GM08714 (cell line): Measurements from ENCODE around the gene CAPZB.

Source experiments
- H3K4me3 ChIP-seq: fragments of 200-500 bp; sonication (Bioruptor generic); 2 replicates; pipeline ENCODE4 v1.5.1; 2014; ENCODE audit warnings: mild to moderate bottlenecking, low read length, inconsistent platforms
- ZNF274 ChIP-seq: IDR thresholded peaks from 2 replicates; pipeline ENCODE4 v1.6.1; 2012; ENCODE audit warnings: mild to moderate bottlenecking, low read depth, low read length

The CAPZB gene

GRCh38 chr1:19452221-19452663, 33.1 kb downstream of the CAPZB start:
- TF ChIP-seq ZNF274, result no peak
- H3K4me3 ChIP-seq, result no peak overlapping the region

GRCh38 chr1:19450811-19451515, 34.4 kb downstream of the CAPZB start:
- TF ChIP-seq ZNF274, result no peak
- H3K4me3 ChIP-seq, result no peak overlapping the region

GRCh38 chr1:19449454-19450228, 35.7 kb downstream of the CAPZB start:
- H3K4me3 ChIP-seq, result peak overlapping the region; percentile 7; the same call in 1 of the 2 replicates
- TF ChIP-seq ZNF274, result no peak

- TF ChIP-seq ZNF274, result no peak
Observed at GRCh38 chr1:19448491-19449439, 36.6 kb downstream of the CAPZB start.

GRCh38 chr1:19447550-19447949, 37.8 kb downstream of the CAPZB start:
- H3K4me3 ChIP-seq, result no peak overlapping the region
- no peak for TF ChIP-seq ZNF274

More at GRCh38 chr1:19448491-19449439, 36.6 kb downstream of the CAPZB start:
- H3K4me3 ChIP-seq, result peak overlapping the region; percentile 7; the same call in 1 of the 2 replicates

- H3K4me3 ChIP-seq, result no peak overlapping the region
- TF ChIP-seq ZNF274, result no peak
Observed at GRCh38 chr1:19445417-19446342, 39.7 kb downstream of the CAPZB start.

GRCh38 chr1:19444296-19445021, 40.9 kb downstream of the CAPZB start:
- no peak for TF ChIP-seq ZNF274

GRCh38 chr1:19443326-19443725, 42.0 kb downstream of the CAPZB start:
- no peak for TF ChIP-seq ZNF274
- no peak overlapping the region for H3K4me3 ChIP-seq

More at GRCh38 chr1:19444296-19445021, 40.9 kb downstream of the CAPZB start:
- H3K4me3 ChIP-seq, result no peak overlapping the region

- TF ChIP-seq ZNF274, result no peak
- H3K4me3 ChIP-seq, result no peak overlapping the region
Observed at GRCh38 chr1:19442154-19443096, 42.9 kb downstream of the CAPZB start.

GRCh38 chr1:19441048-19441780, 44.1 kb downstream of the CAPZB start:
- no peak for TF ChIP-seq ZNF274
- H3K4me3 ChIP-seq, result no peak overlapping the region

GRCh38 chr1:19439464-19440171, 45.7 kb downstream of the CAPZB start:
- no peak overlapping the region for H3K4me3 ChIP-seq
- TF ChIP-seq ZNF274, result no peak
